Cardiac fibroblast (primary cell): Measurements from ENCODE around the gene ANP32A.
"Not testable (repeated sequence)": the region's sequence is repeated elsewhere in the genome, so short reads cannot be mapped to it uniquely, and the experiment has no call there.

Experiments used
- DNase-seq, 2 donors: peaks; one replicate each; pipeline versions ENCODE4 v3.0.0 to v3.0.0-alpha.2; 2010; ENCODE audit warnings: low read depth in 2 of 2
- H3K4me3 ChIP-seq, 2 donors: replicated peaks in 1 of 2; 1 replicate in 1 of 2; 2 replicates in 1 of 2; pipeline ENCODE4 v1.5.1; 2011; ENCODE audit warnings: low read depth in 2 of 2, low read length in 2 of 2, mild to moderate bottlenecking in 2 of 2, moderate library complexity in 1 of 2
- TF ChIP-seq, protein P1 (sequence below): IDR thresholded peaks from one replicate; pipeline ENCODE4 v1.5.1; 2011; ENCODE audit warnings: low read depth, mild to moderate bottlenecking, low read length, inconsistent platforms

Gene ANP32A

DNA sequence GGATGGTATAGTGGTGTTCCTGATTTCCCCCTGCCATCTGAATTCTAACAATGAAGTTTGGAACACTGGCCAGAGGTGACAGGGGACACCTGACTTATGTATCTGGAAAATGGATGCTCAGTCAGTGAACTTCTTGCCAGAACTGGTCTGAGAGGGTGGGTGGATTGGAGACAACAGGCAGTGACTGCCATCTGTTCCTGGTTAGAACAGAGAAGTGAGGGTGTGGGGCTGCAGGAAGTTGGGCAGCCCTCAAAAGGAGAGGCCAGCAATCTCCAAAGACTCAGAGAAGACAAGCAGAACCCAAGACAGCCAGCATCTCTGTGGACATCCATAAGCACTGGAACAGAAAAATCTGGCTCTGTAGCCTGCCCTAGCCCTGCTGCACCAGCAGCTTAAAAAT, 50.5 kb downstream of the ANP32A start:
- TF ChIP-seq, protein P1, sequence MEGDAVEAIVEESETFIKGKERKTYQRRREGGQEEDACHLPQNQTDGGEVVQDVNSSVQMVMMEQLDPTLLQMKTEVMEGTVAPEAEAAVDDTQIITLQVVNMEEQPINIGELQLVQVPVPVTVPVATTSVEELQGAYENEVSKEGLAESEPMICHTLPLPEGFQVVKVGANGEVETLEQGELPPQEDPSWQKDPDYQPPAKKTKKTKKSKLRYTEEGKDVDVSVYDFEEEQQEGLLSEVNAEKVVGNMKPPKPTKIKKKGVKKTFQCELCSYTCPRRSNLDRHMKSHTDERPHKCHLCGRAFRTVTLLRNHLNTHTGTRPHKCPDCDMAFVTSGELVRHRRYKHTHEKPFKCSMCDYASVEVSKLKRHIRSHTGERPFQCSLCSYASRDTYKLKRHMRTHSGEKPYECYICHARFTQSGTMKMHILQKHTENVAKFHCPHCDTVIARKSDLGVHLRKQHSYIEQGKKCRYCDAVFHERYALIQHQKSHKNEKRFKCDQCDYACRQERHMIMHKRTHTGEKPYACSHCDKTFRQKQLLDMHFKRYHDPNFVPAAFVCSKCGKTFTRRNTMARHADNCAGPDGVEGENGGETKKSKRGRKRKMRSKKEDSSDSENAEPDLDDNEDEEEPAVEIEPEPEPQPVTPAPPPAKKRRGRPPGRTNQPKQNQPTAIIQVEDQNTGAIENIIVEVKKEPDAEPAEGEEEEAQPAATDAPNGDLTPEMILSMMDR: no peak
- DNase-seq: no peak
- no peak overlapping the region for H3K4me3 ChIP-seq

DNA sequence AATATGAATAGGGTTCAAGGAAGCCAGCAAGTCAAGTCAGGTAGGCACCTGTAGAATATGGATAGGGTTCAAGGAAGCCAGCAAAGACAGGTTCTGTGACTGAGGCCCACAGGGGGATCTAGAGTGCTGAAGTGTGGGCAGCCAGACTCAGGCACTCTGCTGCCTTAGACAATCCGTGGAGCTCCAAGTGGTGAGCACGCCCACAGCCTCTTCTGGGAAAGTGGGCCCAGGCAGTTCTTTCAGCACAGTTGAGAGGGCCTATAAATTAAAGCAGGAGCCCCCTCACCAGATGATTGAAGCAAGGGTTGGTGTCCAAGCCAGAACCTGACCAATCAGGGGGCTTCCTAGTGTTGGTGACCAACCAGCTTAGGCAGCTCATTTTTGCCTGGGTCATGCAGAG, 51.0 kb downstream of the ANP32A start:
- no peak for DNase-seq
- TF ChIP-seq, protein P1: no peak
- H3K4me3 ChIP-seq: no peak overlapping the region

DNA sequence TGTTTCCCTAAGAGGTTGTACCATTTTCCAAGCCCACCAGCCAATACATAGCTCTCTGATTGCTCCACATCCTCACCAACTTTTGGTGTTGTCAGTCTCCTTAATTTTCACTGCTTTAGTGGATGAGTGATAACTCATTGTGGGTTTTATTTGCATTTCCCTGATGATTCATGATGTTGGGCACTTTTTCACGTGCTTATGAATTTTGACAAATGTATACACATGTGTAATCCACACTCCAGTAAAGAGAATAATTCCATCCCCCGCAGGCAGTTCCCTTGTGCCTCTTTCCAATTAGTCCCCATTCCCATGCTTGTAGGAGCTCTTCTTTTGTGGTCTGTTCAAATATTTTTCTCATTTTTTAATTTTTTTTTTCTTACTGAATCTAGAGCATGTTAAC, 52.4 kb downstream of the ANP32A start:
- no peak for DNase-seq
- no peak overlapping the region for H3K4me3 ChIP-seq
- TF ChIP-seq, protein P1: no peak

DNA sequence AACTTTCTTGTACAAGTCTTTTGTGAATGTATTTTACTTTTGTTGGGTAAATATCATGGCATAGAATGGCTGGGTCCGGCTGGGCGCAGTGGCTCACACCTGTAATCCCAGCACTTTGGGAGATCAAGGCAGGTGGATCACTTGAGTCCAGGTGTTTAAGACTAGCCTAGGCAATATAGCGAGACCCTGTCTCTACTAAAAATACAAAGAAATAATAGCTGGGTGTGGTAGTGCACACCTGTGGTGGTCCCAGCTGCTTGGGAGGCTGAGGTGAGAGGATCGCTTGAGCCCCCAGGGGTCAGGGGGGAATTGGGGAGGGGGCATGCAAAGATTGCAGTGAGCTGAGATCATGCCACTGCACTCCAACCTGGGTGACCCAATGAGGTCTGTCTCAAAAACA, 52.9 kb downstream of the ANP32A start:
- no peak for DNase-seq
- TF ChIP-seq, protein P1: no peak

DNA sequence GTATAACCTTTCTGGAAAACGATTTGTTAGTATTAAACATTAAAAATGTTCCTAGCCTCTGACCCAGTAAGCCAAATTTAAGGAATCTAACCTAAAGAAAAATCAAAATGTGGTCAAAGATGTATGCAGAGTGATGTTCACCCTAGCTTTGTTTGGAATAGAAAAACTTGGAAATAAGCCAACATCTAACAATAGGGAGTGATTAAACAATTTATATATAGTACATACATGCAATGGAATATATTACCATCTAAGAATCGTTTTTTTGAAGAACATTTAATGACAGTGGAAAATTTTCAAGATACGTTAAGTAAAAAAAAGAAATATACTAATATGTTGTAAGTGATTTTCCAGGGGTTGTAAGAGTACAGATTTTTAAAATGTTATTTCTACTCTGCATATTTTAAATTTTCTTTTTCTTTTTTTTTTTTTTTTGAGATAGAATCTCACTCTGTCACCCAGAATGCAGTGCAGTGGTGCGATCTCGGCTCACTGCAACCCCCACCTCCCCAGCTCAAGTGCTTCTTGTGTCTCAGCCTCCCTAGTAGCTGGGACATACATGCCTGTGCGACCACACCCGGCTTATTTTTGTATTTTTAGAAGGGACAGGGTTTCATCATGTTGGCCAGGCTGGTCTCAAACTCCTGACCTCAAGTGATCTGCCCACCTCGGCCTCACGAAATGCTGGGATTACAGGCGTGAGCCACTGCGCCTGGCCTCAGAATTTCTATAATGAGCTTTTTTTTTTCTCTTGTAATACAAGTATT, 54.9 kb downstream of the ANP32A start:
- H3K4me3 ChIP-seq: no peak overlapping the region
- TF ChIP-seq, protein P1: no peak
- DNase-seq: no peak

More for the DNA sequence above, 52.9 kb downstream of the ANP32A start:
- H3K4me3 ChIP-seq: no peak overlapping the region

DNA sequence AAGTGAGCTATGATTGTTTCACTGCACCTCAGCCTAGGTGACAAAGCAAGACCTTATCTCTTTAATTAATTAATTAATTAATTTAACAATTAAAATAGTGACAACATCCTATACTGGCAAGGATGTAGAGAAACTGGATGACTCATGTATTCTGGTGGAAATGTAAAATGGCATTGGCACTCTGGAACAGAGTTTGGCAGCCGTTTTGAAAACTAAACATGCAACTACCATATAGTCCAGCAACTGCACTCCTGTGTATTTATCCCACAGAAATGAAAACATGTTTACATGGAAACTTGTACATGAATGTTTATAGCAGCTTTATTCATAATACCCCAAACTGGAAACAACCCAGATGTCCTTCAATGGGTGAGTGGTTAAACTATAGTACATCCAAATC, 56.6 kb downstream of the ANP32A start:
- no peak overlapping the region for H3K4me3 ChIP-seq
- TF ChIP-seq, protein P1: no peak
- DNase-seq: peak in 1 of 2 donors; percentile 25

DNA sequence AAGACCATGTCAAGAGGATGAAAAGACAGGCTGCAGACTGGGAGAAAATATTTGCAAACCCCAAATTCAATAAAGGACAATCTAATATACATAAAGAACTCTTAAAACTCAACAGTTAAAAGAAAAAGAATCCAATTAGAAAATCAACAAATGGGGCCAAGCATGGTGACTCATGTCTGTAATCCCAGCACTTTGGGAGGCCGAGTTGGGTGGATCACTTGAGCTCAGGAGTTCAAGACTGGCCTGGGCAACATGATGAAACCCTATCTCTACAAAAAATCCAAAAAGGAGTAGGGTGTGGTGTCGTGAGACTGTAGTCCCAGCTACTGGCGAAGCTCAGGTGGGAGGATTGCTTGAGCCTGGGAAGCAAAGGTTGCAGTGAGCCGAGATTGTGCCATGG, 57.6 kb downstream of the ANP32A start:
- TF ChIP-seq, protein P1: no peak
- DNase-seq: no peak
- H3K4me3 ChIP-seq: no peak overlapping the region

DNA sequence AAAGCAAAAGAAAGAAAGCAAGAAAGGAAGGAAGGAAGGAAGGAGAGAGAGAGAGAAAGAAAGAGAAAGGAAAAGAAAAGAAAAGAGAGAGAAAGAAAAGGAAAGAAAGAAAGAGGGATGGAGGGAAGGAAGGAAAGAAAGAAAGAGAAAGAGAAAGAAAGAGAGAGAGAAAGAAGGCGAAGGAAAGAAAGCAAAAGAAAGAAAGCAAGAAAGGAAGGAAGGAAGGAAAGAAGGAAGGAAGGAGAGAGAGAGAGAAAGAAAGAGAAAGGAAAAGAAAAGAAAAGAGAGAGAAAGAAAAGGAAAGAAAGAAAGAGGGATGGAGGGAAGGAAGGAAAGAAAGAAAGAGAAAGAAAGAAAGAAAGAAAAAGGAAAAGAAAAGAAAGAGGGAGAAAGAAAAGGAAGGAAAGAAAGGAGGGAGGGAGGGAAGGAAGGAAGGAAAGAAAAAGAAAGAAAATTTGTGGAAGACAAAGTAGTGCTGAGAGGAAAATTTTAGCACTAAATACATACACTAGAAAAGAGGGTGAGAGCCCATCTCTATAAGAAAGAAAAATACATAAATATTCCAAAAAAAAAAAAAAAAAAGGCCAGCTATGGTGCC, 60.6 kb downstream of the ANP32A start:
- DNase-seq, H3K4me3 ChIP-seq: not testable (repeated sequence)
